Kidney (tissue), 14 donors: Measurements from ENCODE around the gene PYGM. TPM values are rescaled to one million over a fixed set of nuclear protein-coding genes. Genes with fewer than 3 reads are reported as not detected.
A peak's percentile ranks its signal among the peaks of the same experiment; 100 is the strongest.

ENCODE experiments used
- DNase-seq, 5 donors: peaks; one replicate each; pipeline ENCODE4 v3.0.0-alpha.2; 2013 to 2020
- FAIRE-seq: peaks from 2 replicates; lab custom pipeline; 2012; peaks lifted over from hg19 to GRCh38; lab: Jason Lieb, UNC
- H3K27ac ChIP-seq, 2 donors: one replicate each; pipeline ENCODE4 v1.7.0; 2013; ENCODE audit warnings: low read depth in 2 of 2, low read length in 2 of 2, inconsistent platforms in 1 of 2
- H3K27me3 ChIP-seq: one replicate; pipeline ENCODE4 v1.7.1; 2013; ENCODE audit warnings: low read length, inconsistent platforms; ENCODE audit not compliant: control insufficient read depth, insufficient read depth
- H3K36me3 ChIP-seq, 3 donors: one replicate each; pipeline versions ENCODE4 v1.7.0 to v1.7.1; 2013; ENCODE audit warnings: low read length in 3 of 3, control low read depth in 1 of 3, inconsistent platforms in 1 of 3; ENCODE audit not compliant: insufficient read depth in 3 of 3, control insufficient read depth in 2 of 3
- H3K4me1 ChIP-seq, 3 donors: one replicate each; pipeline versions ENCODE4 v1.7.0 to v1.7.1; 2013; ENCODE audit warnings: low read length in 3 of 3, inconsistent platforms in 1 of 3, low read depth in 1 of 3; ENCODE audit not compliant: control insufficient read depth in 2 of 3, insufficient read depth in 2 of 3
- H3K4me3 ChIP-seq, 3 donors: one replicate each; pipeline versions ENCODE4 v1.7.0 to v1.8.1; 2013; ENCODE audit warnings: low read length in 3 of 3, control low read depth in 1 of 3, inconsistent platforms in 1 of 3
- H3K9ac ChIP-seq, 3 donors: one replicate each; pipeline versions ENCODE4 v1.7.0 to v1.7.1; 2013; ENCODE audit warnings: low read length in 3 of 3, control low read depth in 1 of 3, inconsistent platforms in 1 of 3
- H3K9me3 ChIP-seq, 3 donors: one replicate each; pipeline versions ENCODE4 v1.7.0 to v1.7.1; 2013; ENCODE audit warnings: low read length in 3 of 3, control low read depth in 1 of 3, inconsistent platforms in 1 of 3; ENCODE audit not compliant: control insufficient read depth in 2 of 3, insufficient read depth in 1 of 3
- intact Hi-C: fragments of 100-400 bp; cut with DNase I; formaldehyde crosslinking; loops from one replicate; pipeline ENCODE4 v1.11.1; 2022
- polyA plus RNA-seq: library from polyadenylated mRNA; stranded (reverse); fragments of 350-450 nt; fragmentation: Illumina TruSeq; extraction: RNeasy Lipid Tissue Mini Kit (QIAGEN cat#74804); gene quantifications from one replicate; pipeline ENCODE4 v1.2.3, GENCODE V29; 2014; ENCODE audit warnings: low read depth, low replicate concordance; ENCODE audit not compliant: insufficient read depth
- total RNA-seq: library from RNA; stranded (reverse); fragmentation: NEBNext Ultra II Directional; extraction: Animal tissue kit (Norgen Biotek cat#: 25700); gene quantifications from one replicate; pipeline ENCODE4 v1.2.1, GENCODE V29; 2021
- TF ChIP-seq, protein P1 (sequence below): IDR thresholded peaks from 3 replicates; pipeline ENCODE4 v1.5.1; 2012; ENCODE audit warnings: mild to moderate bottlenecking, moderate library complexity, borderline replicate concordance; ENCODE audit not compliant: insufficient read depth; ENCODE audit errors: extremely low read depth
- donor health status: control.
- donor health status: control.
- donor health status: control.
- donor health status: control.
- donor health status: control.
- donor health status: DM: yes; HTN: yes; CAD: no.
- donor health status: Normal renal cell carcinoma (clear cell type).

PYGM gene
- total and polyA plus RNA-seq, 2 donors from 2014 or later, result 2.5 to 8.6 TPM

DNA sequence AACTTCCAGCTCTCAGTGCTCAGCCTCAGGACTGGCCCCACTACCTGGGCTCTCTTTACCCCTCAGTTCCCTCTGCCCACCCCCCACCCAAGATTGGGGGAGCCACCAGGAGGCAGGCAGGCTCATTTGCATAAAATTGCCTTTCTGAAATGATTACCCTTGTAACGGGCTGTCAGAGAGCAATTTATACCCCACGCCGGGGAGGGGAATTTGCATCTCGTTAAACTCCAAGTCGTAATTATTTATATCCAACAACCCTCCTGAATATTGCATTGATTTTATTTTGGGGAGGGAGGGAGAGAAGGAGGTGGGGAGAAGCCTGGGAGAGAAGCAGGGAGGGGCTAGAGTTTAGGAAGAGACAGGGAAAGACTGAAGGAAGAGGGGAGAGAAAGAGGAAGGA lies 45.1 kb downstream of the PYGM start:
- TF ChIP-seq, protein P1, sequence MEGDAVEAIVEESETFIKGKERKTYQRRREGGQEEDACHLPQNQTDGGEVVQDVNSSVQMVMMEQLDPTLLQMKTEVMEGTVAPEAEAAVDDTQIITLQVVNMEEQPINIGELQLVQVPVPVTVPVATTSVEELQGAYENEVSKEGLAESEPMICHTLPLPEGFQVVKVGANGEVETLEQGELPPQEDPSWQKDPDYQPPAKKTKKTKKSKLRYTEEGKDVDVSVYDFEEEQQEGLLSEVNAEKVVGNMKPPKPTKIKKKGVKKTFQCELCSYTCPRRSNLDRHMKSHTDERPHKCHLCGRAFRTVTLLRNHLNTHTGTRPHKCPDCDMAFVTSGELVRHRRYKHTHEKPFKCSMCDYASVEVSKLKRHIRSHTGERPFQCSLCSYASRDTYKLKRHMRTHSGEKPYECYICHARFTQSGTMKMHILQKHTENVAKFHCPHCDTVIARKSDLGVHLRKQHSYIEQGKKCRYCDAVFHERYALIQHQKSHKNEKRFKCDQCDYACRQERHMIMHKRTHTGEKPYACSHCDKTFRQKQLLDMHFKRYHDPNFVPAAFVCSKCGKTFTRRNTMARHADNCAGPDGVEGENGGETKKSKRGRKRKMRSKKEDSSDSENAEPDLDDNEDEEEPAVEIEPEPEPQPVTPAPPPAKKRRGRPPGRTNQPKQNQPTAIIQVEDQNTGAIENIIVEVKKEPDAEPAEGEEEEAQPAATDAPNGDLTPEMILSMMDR, result no peak
- intact Hi-C loops, result no loop called here
- no peak for DNase-seq

GRCh38 chr11:64713781-64714363 lies 45.9 kb downstream of the PYGM start:
- no peak for FAIRE-seq

More for the DNA sequence above, 45.1 kb downstream of the PYGM start:
- H3K9me3 ChIP-seq, result no peaks in the 10 kb centered on the region
- H3K4me1 ChIP-seq, result no peaks in the 10 kb centered on the region
- H3K4me3 ChIP-seq, result no peak overlapping the region
- no peaks in the 10 kb centered on the region for H3K36me3 ChIP-seq
- H3K27ac ChIP-seq, result no peak overlapping the region
- H3K27me3 ChIP-seq, result peaks cover 18% of the 10 kb centered on the region
- H3K9ac ChIP-seq, result no peak overlapping the region
- FAIRE-seq, result no peak

DNA sequence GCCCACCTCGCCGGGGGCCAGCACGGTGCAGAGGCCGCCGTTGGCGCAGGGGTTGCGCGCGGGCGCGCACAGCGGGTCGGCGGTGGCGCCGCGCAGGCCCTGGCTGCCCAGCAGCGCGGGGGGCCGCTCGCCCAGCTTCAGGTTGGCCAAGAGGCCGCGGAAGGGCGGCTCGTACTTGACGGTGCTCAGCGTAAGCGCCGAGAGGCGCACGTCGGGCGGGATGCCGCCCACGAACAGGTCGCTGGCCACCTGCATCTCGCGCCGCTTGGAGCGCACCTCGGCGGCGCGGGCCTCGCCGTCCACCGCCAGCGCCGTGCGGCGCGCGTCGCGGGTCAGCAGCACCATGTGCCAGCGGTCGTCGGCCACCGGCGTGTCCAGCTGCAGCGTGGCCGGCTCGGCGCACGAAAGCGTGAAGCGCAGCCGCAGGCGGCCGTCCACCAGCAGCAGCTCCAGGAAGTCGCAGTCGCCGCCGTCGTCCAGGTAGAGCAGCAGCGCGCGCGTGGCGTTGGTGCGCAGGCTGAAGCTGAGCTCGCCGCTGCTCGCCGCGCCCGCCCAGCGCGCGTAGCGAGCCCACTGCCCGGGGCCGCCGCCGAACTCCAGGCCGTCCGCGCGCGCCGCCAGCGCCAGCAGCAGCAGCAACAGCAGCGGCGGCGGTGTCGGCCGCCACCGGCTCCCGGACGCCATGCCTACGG lies 46.6 kb downstream of the PYGM start:
- no peaks in the 10 kb centered on the region for H3K4me1 ChIP-seq
- H3K9me3 ChIP-seq, result no peaks in the 10 kb centered on the region
- H3K36me3 ChIP-seq, result no peaks in the 10 kb centered on the region
- FAIRE-seq (no peak), DNase-seq (peak; percentile 75 to 87 (median 78))
- TF ChIP-seq, protein P1, result no peak
- H3K9ac ChIP-seq, result no peak overlapping the region
- H3K4me3 ChIP-seq, result no peak overlapping the region
- intact Hi-C loops, result no loop called here
- no peak overlapping the region for H3K27ac ChIP-seq
- H3K27me3 ChIP-seq, result peaks cover 18% of the 10 kb centered on the region

More at GRCh38 chr11:64713781-64714363, 45.9 kb downstream of the PYGM start:
- Histone ChIP-seq H3K36me3 (no peaks in the 10 kb centered on the region), H3K9ac (no peak overlapping the region), H3K4me3 (no peak overlapping the region), H3K27me3 (peaks cover 18% of the 10 kb centered on the region), H3K4me1 (no peaks in the 10 kb centered on the region), H3K9me3 (no peaks in the 10 kb centered on the region), H3K27ac (no peak overlapping the region)
- intact Hi-C loops, result no loop called here
- TF ChIP-seq, protein P1, result no peak
- DNase-seq, result no peak
